ENCODE results near the gene RNASE3.

DNA sequence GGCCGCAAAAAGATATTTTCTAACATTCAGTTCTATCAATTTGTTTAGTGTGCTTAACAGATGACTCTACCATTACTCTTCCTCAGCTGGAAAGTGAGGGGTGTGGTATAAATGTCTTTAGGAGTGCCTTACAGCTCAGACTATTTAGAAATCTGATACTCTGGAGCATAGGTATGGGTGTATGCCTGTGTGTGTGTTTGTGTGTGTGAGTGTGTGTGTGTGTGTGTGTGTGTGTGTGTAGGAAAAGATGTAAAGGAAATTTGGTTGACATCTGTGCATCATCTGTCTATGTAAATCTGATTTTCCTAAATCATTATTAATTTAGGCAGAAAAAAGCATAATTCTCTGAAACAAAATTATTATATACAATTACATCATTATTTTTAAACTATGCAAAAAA, 16.0 kb downstream of the RNASE3 start:
- TF ChIP-seq POLR2AphosphoS5 (IDR thresholded peaks at IDR 0.05) (no peak), CTCF (IDR thresholded peaks at IDR 0.05) (no peak), POLR2A (IDR thresholded peaks at IDR 0.05) (no peak)

Measured in suprapubic skin (tissue), 4 donors.